Mucosa of stomach (tissue), 1 donor: ENCODE results near the gene PACS1.

Source experiments
- H3K27me3 ChIP-seq: one replicate; pipeline ENCODE4 v1.7.0; 2013; ENCODE audit warnings: mild to moderate bottlenecking, low read length; ENCODE audit not compliant: control insufficient read depth, insufficient read depth
- H3K36me3 ChIP-seq: one replicate; pipeline ENCODE4 v1.7.0; 2013; ENCODE audit warnings: low read length; ENCODE audit not compliant: control insufficient read depth, insufficient read depth
- H3K4me1 ChIP-seq: one replicate; pipeline ENCODE4 v1.7.0; 2013; ENCODE audit warnings: mild to moderate bottlenecking, low read length; ENCODE audit not compliant: control insufficient read depth, insufficient read depth
- H3K4me3 ChIP-seq: one replicate; pipeline ENCODE4 v1.7.0; 2013; ENCODE audit warnings: low read length
- H3K9ac ChIP-seq: one replicate; pipeline ENCODE4 v1.7.0; 2013; ENCODE audit warnings: mild to moderate bottlenecking, low read length, moderate library complexity
- H3K9me3 ChIP-seq: one replicate; pipeline ENCODE4 v1.7.0; 2013; ENCODE audit warnings: mild to moderate bottlenecking, low read length, moderate library complexity; ENCODE audit not compliant: control insufficient read depth
- donor health status: Pancreatic carcinoma.

Gene PACS1

GRCh38 chr11:66291303-66291705 is 221.2 kb downstream of the PACS1 start:
- Histone ChIP-seq H3K27me3 (peaks cover 13% of the 10 kb centered on the region), H3K36me3 (no peaks in the 10 kb centered on the region), H3K4me1 (peaks cover 41% of the 10 kb centered on the region), H3K9ac (no peak overlapping the region), H3K9me3 (no peaks in the 10 kb centered on the region), H3K4me3 (no peak overlapping the region)

- Histone ChIP-seq H3K9ac (peak within 1 kb of the TSS; percentile 26), H3K27me3 (peaks cover 13% of the 10 kb centered on the region), H3K4me1 (peaks cover 40% of the 10 kb centered on the region), H3K4me3 (no peak within 1 kb of the TSS), H3K36me3 (no peaks in the 10 kb centered on the region), H3K9me3 (no peaks in the 10 kb centered on the region)
Observed at GRCh38 chr11:66291706-66292542, 221.9 kb downstream of the PACS1 start, which contains the start of gene TMEM151A. TSS of gene TMEM151A (plus strand) at chr11:66291894. CDS start at chr11:66292014, 120 bp downstream.

- Histone ChIP-seq H3K4me1 (peaks cover 32% of the 10 kb centered on the region), H3K9ac (peak overlapping the region; percentile 26), H3K36me3 (no peaks in the 10 kb centered on the region), H3K4me3 (no peak overlapping the region), H3K27me3 (peaks cover 13% of the 10 kb centered on the region), H3K9me3 (no peaks in the 10 kb centered on the region)
Observed at GRCh38 chr11:66292543-66293332, 222.7 kb downstream of the PACS1 start.

GRCh38 chr11:66293352-66293751 is 223.3 kb downstream of the PACS1 start:
- Histone ChIP-seq H3K9ac (no peak overlapping the region), H3K9me3 (no peaks in the 10 kb centered on the region), H3K36me3 (no peaks in the 10 kb centered on the region), H3K27me3 (peaks cover 13% of the 10 kb centered on the region), H3K4me3 (no peak overlapping the region), H3K4me1 (peaks cover 26% of the 10 kb centered on the region)

GRCh38 chr11:66293777-66294625 is 223.9 kb downstream of the PACS1 start:
- H3K9ac ChIP-seq: no peak overlapping the region
- H3K27me3 ChIP-seq: peaks cover 13% of the 10 kb centered on the region
- no peaks in the 10 kb centered on the region for H3K9me3 ChIP-seq
- no peak overlapping the region for H3K4me3 ChIP-seq
- peaks cover 26% of the 10 kb centered on the region for H3K4me1 ChIP-seq
- no peaks in the 10 kb centered on the region for H3K36me3 ChIP-seq
